ENCODE measurements around the gene TCFL5. TPM values are rescaled to one million over a fixed set of nuclear protein-coding genes. Genes with fewer than 3 reads are reported as not detected.

The TCFL5 gene
- total and polyA plus RNA-seq, 10 of the 15 experiments (the other 5 are each of a cell fraction or from before 2014, with no cell fraction given) = 0.48 to 8.1 (median 3.8) TPM

DNA sequence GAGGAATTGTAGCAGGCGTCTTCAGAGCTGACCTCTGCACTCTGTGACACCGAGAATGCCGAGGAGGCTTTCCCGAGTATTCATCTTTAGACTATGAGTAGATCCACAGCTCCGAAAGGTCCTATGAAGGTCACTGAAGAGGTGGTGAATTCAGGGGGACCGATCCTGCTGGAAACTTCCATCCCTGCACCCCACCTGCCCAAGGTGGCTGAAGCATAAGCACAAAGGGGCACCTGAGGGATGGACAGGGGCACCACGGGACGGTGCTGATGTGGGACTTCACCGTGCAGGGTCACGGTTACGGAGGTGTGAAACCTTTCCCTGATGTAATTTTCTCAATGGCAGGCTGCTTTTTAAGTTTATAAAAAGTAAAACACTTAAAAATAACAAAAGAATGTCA is 40.3 kb upstream of the TCFL5 start:
- in situ Hi-C loops (cut with MboI) = no loop called here
- Histone ChIP-seq H3K79me2 (ENCODE audit: control insufficient read depth, insufficient read depth, low read length) (peaks cover 2% of the 10 kb centered on the region; the same call in 1 of the 2 replicates), H3K9ac (ENCODE audit: control insufficient read depth, insufficient read depth, low read length) (no peak overlapping the region), H3K9me3 (replicated peaks; ENCODE audit: control insufficient read depth, insufficient read depth, low read length) (no peaks in the 10 kb centered on the region), H3K36me3 (ENCODE audit: control insufficient read depth in 2 of 2, insufficient read depth in 2 of 2, low read length in 1 of 2) (peaks cover 28 to 41% of the 10 kb centered on the region in 2 experiments), H4K20me1 (ENCODE audit: control insufficient read depth, insufficient read depth) (peaks cover 3% of the 10 kb centered on the region; the same call in 1 of the 2 replicates), H3K4me3 (no peak overlapping the region), H3K27ac (ENCODE audit: control insufficient read depth, insufficient read depth) (no peak overlapping the region), H3K27me3 (replicated peaks in 1 of 2; ENCODE audit: control insufficient read depth in 2 of 2, insufficient read depth in 2 of 2, low read length in 1 of 2) (no peaks in the 10 kb centered on the region), H3K4me2 (ENCODE audit: control insufficient read depth, insufficient read depth) (no peak overlapping the region), H3K4me1 (ENCODE audit: control insufficient read depth, insufficient read depth, low read length) (peaks cover 25% of the 10 kb centered on the region), H2AFZ (ENCODE audit: control insufficient read depth, low read depth, low read length) (no peak overlapping the region)
- intact Hi-C loops (cut with micrococcal nuclease; ENCODE audit: unreplicated experiment) = loop anchor here (2.0 to 5.0 kb wide), 4 partner anchors 17 to 107 kb away; partner anchors contain the start of gene SLC17A9
- RAD21 ChIA-PET (ENCODE audit: unreplicated experiment) = interaction anchor here (1.0 to 4.4 kb wide), 7 partner anchors 14 to 107 kb away, joined by 3 to 21 read pairs (median 5); no protein-coding TSS in a partner anchor
- TF ChIP-seq TCF12 (IDR thresholded peaks at IDR 0.05; ENCODE audit: low read depth, low read length) (no peak), POLR2A (IDR thresholded peaks at IDR 0.05; ENCODE audit: low read depth, low read length) (peak; percentile 38; the same call in 1 of the 2 replicates)
- SMC1A ChIA-PET (ENCODE audit: uncharacterized antibody, unreplicated experiment) = interaction anchor here (0.7 to 3.8 kb wide), 10 partner anchors 10 to 644 kb away, joined by 3 to 20 read pairs (median 6); no protein-coding TSS in a partner anchor
- no peak for ATAC-seq
- FAIRE-seq = no peak
- CTCF ChIA-PET = interaction anchor here (0.8 to 8.2 kb wide), 12 partner anchors 15 to 110 kb away, joined by 3 to 92 read pairs (median 4); partner anchors contain the start of gene SLC17A9
- POLR2A ChIA-PET = interaction anchor here (0.5 to 1.5 kb wide), 6 partner anchors 12 to 109 kb away, joined by 3 to 7 read pairs (median 4); no protein-coding TSS in a partner anchor
- BruUV-seq (replicated peaks) = TSS peak; percentile 23
- no peak for DNase-seq (ENCODE audit: low read depth, low spot score)
- 97% methylated on average over 11 of the region's 11 CpGs for WGBS (ENCODE audit: insufficient coverage, insufficient replicate concordance, low lambda C conversion rate, missing lambda C conversion rate)

- H2AFZ ChIP-seq (ENCODE audit: control insufficient read depth, low read depth, low read length) = no peak overlapping the region
- POLR2A ChIA-PET = interaction anchor here (0.7 to 1.5 kb wide), 9 partner anchors 11 to 108 kb away, joined by 3 to 7 read pairs (median 4); no protein-coding TSS in a partner anchor
- TF ChIP-seq, protein P1, sequence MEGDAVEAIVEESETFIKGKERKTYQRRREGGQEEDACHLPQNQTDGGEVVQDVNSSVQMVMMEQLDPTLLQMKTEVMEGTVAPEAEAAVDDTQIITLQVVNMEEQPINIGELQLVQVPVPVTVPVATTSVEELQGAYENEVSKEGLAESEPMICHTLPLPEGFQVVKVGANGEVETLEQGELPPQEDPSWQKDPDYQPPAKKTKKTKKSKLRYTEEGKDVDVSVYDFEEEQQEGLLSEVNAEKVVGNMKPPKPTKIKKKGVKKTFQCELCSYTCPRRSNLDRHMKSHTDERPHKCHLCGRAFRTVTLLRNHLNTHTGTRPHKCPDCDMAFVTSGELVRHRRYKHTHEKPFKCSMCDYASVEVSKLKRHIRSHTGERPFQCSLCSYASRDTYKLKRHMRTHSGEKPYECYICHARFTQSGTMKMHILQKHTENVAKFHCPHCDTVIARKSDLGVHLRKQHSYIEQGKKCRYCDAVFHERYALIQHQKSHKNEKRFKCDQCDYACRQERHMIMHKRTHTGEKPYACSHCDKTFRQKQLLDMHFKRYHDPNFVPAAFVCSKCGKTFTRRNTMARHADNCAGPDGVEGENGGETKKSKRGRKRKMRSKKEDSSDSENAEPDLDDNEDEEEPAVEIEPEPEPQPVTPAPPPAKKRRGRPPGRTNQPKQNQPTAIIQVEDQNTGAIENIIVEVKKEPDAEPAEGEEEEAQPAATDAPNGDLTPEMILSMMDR (IDR thresholded peaks at IDR 0.05 in 2 of 3, conservative IDR thresholded peaks at IDR 0.05 in 1 of 3; ENCODE audit: control insufficient read depth in 2 of 3, extremely low read depth in 1 of 3, insufficient read depth in 1 of 3, low read depth in 3 of 3, low read length in 3 of 3) = peak in 1 of 3 experiments; percentile 2; a peak in 1 of 6 replicates
- TF ChIP-seq TCF12 (IDR thresholded peaks at IDR 0.05; ENCODE audit: low read depth, low read length) (no peak), NRF1 (conservative IDR thresholded peaks at IDR 0.05; ENCODE audit: low read depth, low read length) (no peak), CHD4 (IDR thresholded peaks at IDR 0.05) (no peak), ESRRA (IDR thresholded peaks at IDR 0.05; ENCODE audit: low read length) (no peak)
- TF ChIP-seq, protein P2, sequence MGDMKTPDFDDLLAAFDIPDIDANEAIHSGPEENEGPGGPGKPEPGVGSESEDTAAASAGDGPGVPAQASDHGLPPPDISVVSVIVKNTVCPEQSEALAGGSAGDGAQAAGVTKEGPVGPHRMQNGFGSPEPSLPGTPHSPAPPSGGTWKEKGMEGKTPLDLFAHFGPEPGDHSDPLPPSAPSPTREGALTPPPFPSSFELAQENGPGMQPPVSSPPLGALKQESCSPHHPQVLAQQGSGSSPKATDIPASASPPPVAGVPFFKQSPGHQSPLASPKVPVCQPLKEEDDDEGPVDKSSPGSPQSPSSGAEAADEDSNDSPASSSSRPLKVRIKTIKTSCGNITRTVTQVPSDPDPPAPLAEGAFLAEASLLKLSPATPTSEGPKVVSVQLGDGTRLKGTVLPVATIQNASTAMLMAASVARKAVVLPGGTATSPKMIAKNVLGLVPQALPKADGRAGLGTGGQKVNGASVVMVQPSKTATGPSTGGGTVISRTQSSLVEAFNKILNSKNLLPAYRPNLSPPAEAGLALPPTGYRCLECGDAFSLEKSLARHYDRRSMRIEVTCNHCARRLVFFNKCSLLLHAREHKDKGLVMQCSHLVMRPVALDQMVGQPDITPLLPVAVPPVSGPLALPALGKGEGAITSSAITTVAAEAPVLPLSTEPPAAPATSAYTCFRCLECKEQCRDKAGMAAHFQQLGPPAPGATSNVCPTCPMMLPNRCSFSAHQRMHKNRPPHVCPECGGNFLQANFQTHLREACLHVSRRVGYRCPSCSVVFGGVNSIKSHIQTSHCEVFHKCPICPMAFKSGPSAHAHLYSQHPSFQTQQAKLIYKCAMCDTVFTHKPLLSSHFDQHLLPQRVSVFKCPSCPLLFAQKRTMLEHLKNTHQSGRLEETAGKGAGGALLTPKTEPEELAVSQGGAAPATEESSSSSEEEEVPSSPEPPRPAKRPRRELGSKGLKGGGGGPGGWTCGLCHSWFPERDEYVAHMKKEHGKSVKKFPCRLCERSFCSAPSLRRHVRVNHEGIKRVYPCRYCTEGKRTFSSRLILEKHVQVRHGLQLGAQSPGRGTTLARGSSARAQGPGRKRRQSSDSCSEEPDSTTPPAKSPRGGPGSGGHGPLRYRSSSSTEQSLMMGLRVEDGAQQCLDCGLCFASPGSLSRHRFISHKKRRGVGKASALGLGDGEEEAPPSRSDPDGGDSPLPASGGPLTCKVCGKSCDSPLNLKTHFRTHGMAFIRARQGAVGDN (IDR thresholded peaks at IDR 0.05) = no peak
These were observed 39.3 kb upstream of the TCFL5 start for GRCh38 chr20:62900692-62901584.

More at GRCh38 chr20:62900692-62901584, 39.3 kb upstream of the TCFL5 start:
- Histone ChIP-seq H3K79me2 (ENCODE audit: control insufficient read depth, insufficient read depth, low read length) (peaks cover 2% of the 10 kb centered on the region; the same call in 1 of the 2 replicates), H3K27me3 (replicated peaks in 1 of 2; ENCODE audit: control insufficient read depth in 2 of 2, insufficient read depth in 2 of 2, low read length in 1 of 2) (no peaks in the 10 kb centered on the region), H3K27ac (ENCODE audit: control insufficient read depth, insufficient read depth) (peak overlapping the region; percentile 30; the same call in 1 of the 2 replicates), H3K36me3 (ENCODE audit: control insufficient read depth in 2 of 2, insufficient read depth in 2 of 2, low read length in 1 of 2) (peaks cover 19 to 46% of the 10 kb centered on the region in 2 experiments), H3K4me2 (ENCODE audit: control insufficient read depth, insufficient read depth) (peak overlapping the region; percentile 91; the same call in 1 of the 2 replicates), H3K9me3 (replicated peaks; ENCODE audit: control insufficient read depth, insufficient read depth, low read length) (no peaks in the 10 kb centered on the region), H3K4me3 (no peak overlapping the region), H3K9ac (ENCODE audit: control insufficient read depth, insufficient read depth, low read length) (no peak overlapping the region), H3K4me1 (ENCODE audit: control insufficient read depth, insufficient read depth, low read length) (peaks cover 25% of the 10 kb centered on the region), H4K20me1 (ENCODE audit: control insufficient read depth, insufficient read depth) (peaks cover 3% of the 10 kb centered on the region; the same call in 1 of the 2 replicates)
- ChIA-PET CTCF (interaction anchor here (0.6 to 8.2 kb wide), 15 partner anchors 7 to 280 kb away, joined by 3 to 92 read pairs (median 4); partner anchors contain the start of gene SLC17A9), SMC1A (ENCODE audit: uncharacterized antibody, unreplicated experiment) (interaction anchor here (0.8 to 3.8 kb wide), 10 partner anchors 11 to 111 kb away, joined by 3 to 20 read pairs (median 6); no protein-coding TSS in a partner anchor), RAD21 (ENCODE audit: unreplicated experiment) (interaction anchor here (1.0 to 4.4 kb wide), 8 partner anchors 13 to 108 kb away, joined by 3 to 21 read pairs (median 4); no protein-coding TSS in a partner anchor)
- in situ Hi-C loops (cut with MboI) = no loop called here
- intact Hi-C loops (cut with micrococcal nuclease; ENCODE audit: unreplicated experiment) = loop anchor here (2.0 to 5.0 kb wide), 4 partner anchors 18 to 108 kb away; partner anchors contain the start of gene SLC17A9
- DNase-seq (ENCODE audit: low read depth, low spot score) = no peak
- FAIRE-seq = no peak
- WGBS (ENCODE audit: insufficient coverage, insufficient replicate concordance, low lambda C conversion rate, missing lambda C conversion rate) = 62% methylated on average over 20 of the region's 20 CpGs
- ATAC-seq = peak; percentile 35
- BruUV-seq (replicated peaks) = no TSS peak
